Activated CD4-positive, alpha-beta T cell treated with anti-CD3 and anti-CD28 coated beads for 4 hours (primary cell): ENCODE results near the gene IBA57.

Experiments
- DNase-seq, 2 donors: peaks; one replicate each; pipeline ENCODE4 v3.0.0-alpha.2; 2020

The IBA57 gene

GRCh38 chr1:228228601-228229074 is 63.0 kb downstream of the IBA57 start:
- DNase-seq = no peak

- no peak for DNase-seq
These were observed 65.6 kb downstream of the IBA57 start for GRCh38 chr1:228231189-228231588.
